Spleen (tissue), 3 donors: ENCODE results near the gene TAF4.

Experiments used
- POLR2A ChIP-seq, 3 donors: fragments of 450-650 bp; IDR thresholded peaks; one replicate each; pipeline ENCODE4 v1.5.1; 2017; ENCODE audit warnings: antibody characterized with exemption in 3 of 3, mild to moderate bottlenecking in 1 of 3
- POLR2AphosphoS5 ChIP-seq, 3 donors: sonication (generic); formaldehyde crosslinking; IDR thresholded peaks; one replicate each; pipeline ENCODE4 v1.5.1; 2017; ENCODE audit warnings: antibody characterized with exemption in 3 of 3

DNA sequence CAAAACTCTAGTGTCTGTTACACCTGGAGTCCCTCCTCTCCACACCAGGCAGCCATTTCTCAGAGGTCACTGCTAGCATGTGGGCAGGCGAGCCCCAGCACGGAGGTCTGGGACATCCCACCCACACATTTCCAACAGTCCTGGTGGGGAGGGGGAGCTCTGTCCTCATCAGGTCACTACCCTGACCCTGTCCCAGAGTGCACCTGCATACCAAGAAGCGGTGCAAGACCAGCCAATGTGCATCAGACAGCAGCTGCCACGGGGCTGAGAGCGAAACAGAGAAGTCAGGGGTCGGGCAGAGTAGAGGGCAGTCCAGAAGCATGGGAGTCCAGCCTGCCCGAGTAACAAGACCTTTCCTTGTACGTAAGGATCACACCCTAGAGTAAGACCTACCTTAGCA is 71.1 kb downstream of the TAF4 start:
- TF ChIP-seq POLR2A (IDR thresholded peaks at IDR 0.05) (no peak), POLR2AphosphoS5 (IDR thresholded peaks at IDR 0.05) (no peak)
